Heart left ventricle (tissue), 13 donors: Measurements from ENCODE around the gene VCPKMT.

Experiments
- POLR2A ChIP-seq, 2 donors: fragments of 450-650 bp; IDR thresholded peaks; one replicate each; pipeline ENCODE4 v1.6.1; 2017; ENCODE audit warnings: antibody characterized with exemption in 2 of 2, mild to moderate bottlenecking in 2 of 2, moderate library complexity in 2 of 2
- TF ChIP-seq, protein P1 (sequence below), 12 donors: fragments of 200-600 bp; sonication (generic) in 4 of 12; IDR thresholded peaks; one replicate each; pipeline versions ENCODE4 v1.5.0 to v1.8.0; 2018 to 2022; ENCODE audit warnings: antibody characterized with exemption in 12 of 12, mild to moderate bottlenecking in 5 of 12
- donor health status: ischemic (EF 13 %, LVEDD 7.1; RV severe dilation, severe dysfunction).
- donor health status: DM: no; HTN: yes; CAD: no.
- donor health status: DM: no; HTN: no; CAD: no.
- donor health status: ischemic (EF 25% LVEDD 6.9; RV normal size, moderate dysfunction).
- donor health status: ischemic (EF 25% LVEDD 5.7; RV mildly dilated, moderate dysfunction).
- donor health status: ischemic (EF 35%, LVEDD 5.7; RV mildly dilated, moderate dysfunction).
- donor health status: nonischemic (EF 11% LVEDD 7.7; RV severe dilation, severe dysfunction).
- donor health status: DM: yes; HTN: yes; CAD: no.
- donor health status: PGD.
- donor health status: ischemic (EF 29% LVEDD 5.4; RV normal size, mild dysfunction).
- donor health status: nonischemic (EF 23%, LVEDD 6.1; RV moderate dilation, normal function).

DNA sequence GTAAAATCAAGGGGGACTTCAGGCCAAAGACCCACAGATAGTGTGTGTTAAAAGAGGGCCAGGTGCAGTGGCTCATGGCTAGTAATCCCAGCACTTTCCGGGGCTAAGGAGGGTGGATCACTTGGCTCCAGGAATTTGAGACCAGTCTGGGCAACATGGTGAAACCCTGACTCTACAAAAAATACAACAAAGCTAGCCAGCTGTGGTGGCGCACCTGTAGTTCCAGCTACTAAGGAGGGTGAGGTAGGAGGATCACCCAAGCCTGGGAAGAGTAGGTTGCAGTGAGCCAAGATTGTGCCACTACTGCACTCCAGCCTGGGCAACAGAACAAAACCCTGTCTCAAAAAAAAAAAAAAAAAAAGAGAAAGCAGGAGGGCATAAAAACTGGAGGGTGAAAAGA is 8.5 kb downstream of the VCPKMT start:
- TF ChIP-seq POLR2A (IDR thresholded peaks at IDR 0.05): no peak
- TF ChIP-seq, protein P1, sequence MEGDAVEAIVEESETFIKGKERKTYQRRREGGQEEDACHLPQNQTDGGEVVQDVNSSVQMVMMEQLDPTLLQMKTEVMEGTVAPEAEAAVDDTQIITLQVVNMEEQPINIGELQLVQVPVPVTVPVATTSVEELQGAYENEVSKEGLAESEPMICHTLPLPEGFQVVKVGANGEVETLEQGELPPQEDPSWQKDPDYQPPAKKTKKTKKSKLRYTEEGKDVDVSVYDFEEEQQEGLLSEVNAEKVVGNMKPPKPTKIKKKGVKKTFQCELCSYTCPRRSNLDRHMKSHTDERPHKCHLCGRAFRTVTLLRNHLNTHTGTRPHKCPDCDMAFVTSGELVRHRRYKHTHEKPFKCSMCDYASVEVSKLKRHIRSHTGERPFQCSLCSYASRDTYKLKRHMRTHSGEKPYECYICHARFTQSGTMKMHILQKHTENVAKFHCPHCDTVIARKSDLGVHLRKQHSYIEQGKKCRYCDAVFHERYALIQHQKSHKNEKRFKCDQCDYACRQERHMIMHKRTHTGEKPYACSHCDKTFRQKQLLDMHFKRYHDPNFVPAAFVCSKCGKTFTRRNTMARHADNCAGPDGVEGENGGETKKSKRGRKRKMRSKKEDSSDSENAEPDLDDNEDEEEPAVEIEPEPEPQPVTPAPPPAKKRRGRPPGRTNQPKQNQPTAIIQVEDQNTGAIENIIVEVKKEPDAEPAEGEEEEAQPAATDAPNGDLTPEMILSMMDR (IDR thresholded peaks at IDR 0.05): no peak
